GM23338 (cell line): Measurements from ENCODE around the gene COA8. TPM values are rescaled to one million over a fixed set of nuclear protein-coding genes. Genes with fewer than 3 reads are reported as not detected.
A peak's percentile ranks its signal among the peaks of the same experiment; 100 is the strongest.

Experiments used
- ATAC-seq: fragments of 200-7000 bp; cut with Tn5 transposase; 3 replicates; pipeline ENCODE4 v1.9.1; 2020
- DNase-seq: peaks from one replicate; pipeline ENCODE4 v3.0.0-alpha.2; 2015; ENCODE audit warnings: low spot score
- H2AFZ ChIP-seq: fragments of 200-600 bp; sonication (generic); 2 replicates; pipeline ENCODE4 v1.8.0; 2016; ENCODE audit warnings: antibody characterized with exemption, mild to moderate bottlenecking, moderate library complexity
- H3F3A ChIP-seq: fragments of 200-600 bp; sonication (generic); replicated peaks from 2 replicates; pipeline ENCODE4 v1.8.0; 2017; ENCODE audit warnings: antibody characterized with exemption, mixed run types, low read depth
- H3K27ac ChIP-seq: fragments of 200-600 bp; sonication (generic); 2 replicates; pipeline ENCODE4 v1.6.1; 2016; ENCODE audit warnings: low read depth
- H3K27me3 ChIP-seq: fragments of 200-600 bp; sonication (generic); 2 replicates; pipeline ENCODE4 v1.8.0; 2016; ENCODE audit warnings: mild to moderate bottlenecking, mixed run types, moderate library complexity; ENCODE audit not compliant: insufficient read depth
- H3K36me3 ChIP-seq: fragments of 200-600 bp; sonication (generic); 2 replicates; pipeline ENCODE4 v1.8.0; 2016; ENCODE audit warnings: mild to moderate bottlenecking; ENCODE audit not compliant: insufficient read depth
- H3K4me1 ChIP-seq: fragments of 200-600 bp; sonication (generic); 2 replicates; pipeline ENCODE4 v1.8.0; 2016; ENCODE audit warnings: mild to moderate bottlenecking, moderate library complexity; ENCODE audit not compliant: insufficient read depth
- H3K4me2 ChIP-seq: fragments of 200-600 bp; sonication (generic); 2 replicates; pipeline ENCODE4 v1.7.1; 2017; ENCODE audit warnings: mixed run types
- H3K4me3 ChIP-seq: fragments of 200-600 bp; sonication (generic); 2 replicates; pipeline ENCODE4 v1.6.1; 2016; ENCODE audit warnings: mixed run types
- H3K79me2 ChIP-seq: fragments of 200-600 bp; sonication (generic); replicated peaks from 2 replicates; pipeline ENCODE4 v1.8.0; 2017; ENCODE audit warnings: mild to moderate bottlenecking; ENCODE audit not compliant: insufficient read depth
- H3K9me2 ChIP-seq: fragments of 200-600 bp; sonication (generic); 2 replicates; pipeline ENCODE4 v1.8.0; 2017; ENCODE audit not compliant: insufficient read depth
- H4K20me1 ChIP-seq: fragments of 200-600 bp; sonication (generic); replicated peaks from 2 replicates; pipeline ENCODE4 v1.8.0; 2017; ENCODE audit warnings: mild to moderate bottlenecking; ENCODE audit not compliant: insufficient read depth
- H3K27ac Mint-ChIP-seq: 2 replicates; pipeline ENCODE4 v1.8.0; 2020; ENCODE audit warnings: inconsistent platforms, mild to moderate bottlenecking, moderate library complexity, mixed read lengths
- H3K27me3 Mint-ChIP-seq: 3 replicates; pipeline ENCODE4 v1.8.0; 2022; ENCODE audit warnings: low read depth, mild to moderate bottlenecking, moderate library complexity, mixed read lengths, inconsistent platforms; ENCODE audit not compliant: insufficient read depth, poor library complexity
- H3K36me3 Mint-ChIP-seq: 3 replicates; pipeline ENCODE4 v1.8.0; 2021; ENCODE audit warnings: low read depth, mild to moderate bottlenecking, inconsistent platforms, moderate library complexity, mixed read lengths
- H3K4me1 Mint-ChIP-seq: 3 replicates; pipeline ENCODE4 v1.8.0; 2020; ENCODE audit warnings: mild to moderate bottlenecking, inconsistent platforms, mixed read lengths
- H3K4me3 Mint-ChIP-seq: 3 replicates; pipeline ENCODE4 v1.8.0; 2021; ENCODE audit warnings: moderate library complexity, mild to moderate bottlenecking, inconsistent platforms, mixed read lengths
- H3K9me3 Mint-ChIP-seq: 3 replicates; pipeline ENCODE4 v1.8.0; 2020; ENCODE audit warnings: moderate library complexity, mild to moderate bottlenecking, inconsistent platforms, mixed read lengths
- CREB1 ChIP-seq: fragments of 250-450 bp; sonication (Bioruptor Pico); IDR thresholded peaks from 2 replicates; pipeline ENCODE4 v1.5.0; 2020; ENCODE audit warnings: low read depth, mild to moderate bottlenecking, moderate library complexity
- ETS1 ChIP-seq: IDR thresholded peaks from 2 replicates; pipeline ENCODE4 v1.6.1; 2016; ENCODE audit warnings: antibody characterized with exemption
- NANOG ChIP-seq: IDR thresholded peaks from 2 replicates; pipeline ENCODE4 v1.6.1; 2016; ENCODE audit warnings: antibody characterized with exemption, borderline replicate concordance
- POLR2AphosphoS5 ChIP-seq: IDR thresholded peaks from 2 replicates; pipeline ENCODE4 v1.6.1; 2016; ENCODE audit warnings: antibody characterized with exemption, low read depth
- STAT1 ChIP-seq: IDR thresholded peaks from one replicate; pipeline ENCODE4 v1.6.1; 2016; ENCODE audit warnings: antibody characterized with exemption; ENCODE audit not compliant: unreplicated experiment
- ZNF114 ChIP-seq: fragments of 250-450 bp; sonication (Bioruptor Pico); IDR thresholded peaks from 2 replicates; pipeline ENCODE4 v1.5.0; 2020; ENCODE audit warnings: mild to moderate bottlenecking, moderate library complexity
- polyA plus RNA-seq: library from polyadenylated mRNA; unstranded; fragments of >200 nt; fragmentation: Nextera tagmentation; extraction: Ambion mirVana; gene quantifications from 2 replicates; pipeline ENCODE4 v1.2.1, GENCODE V29; 2016
- total RNA-seq: library from RNA; depleted of rRNA; stranded (reverse); fragments of >200 nt; shearing (Covaris generic); gene quantifications from 2 replicates; pipeline ENCODE4 v1.2.3, GENCODE V29; 2014

Gene COA8
- total and polyA plus RNA-seq, 2 experiments from 2014 or later = 61.3 to 130 TPM

GRCh38 chr14:103528587-103529382 is 34.0 kb upstream of the COA8 start, which contains the start of gene TRMT61A:
Gene TRMT61A (plus strand): TSS chr14:103529196. CDS start chr14:103529979, 783 bp downstream.
- Histone ChIP-seq H3F3A (peaks cover 9% of the 10 kb centered on the region; the same call in 1 of the 2 replicates), H3K4me2 (peak within 1 kb of the TSS; percentile 97), H3K4me1 (peaks cover 6% of the 10 kb centered on the region), H4K20me1 (peaks cover 10% of the 10 kb centered on the region), H3K27me3 (peaks cover 16% of the 10 kb centered on the region), H3K36me3 (no peaks in the 10 kb centered on the region), H2AFZ (peak within 1 kb of the TSS; percentile 96; the same call in 1 of the 2 replicates), H3K79me2 (peaks cover 22% of the 10 kb centered on the region), H3K27ac (peak within 1 kb of the TSS; percentile 81; the same call in 1 of the 2 replicates), H3K4me3 (peak within 1 kb of the TSS; percentile 97), H3K9me2 (no peaks in the 10 kb centered on the region)
- peaks cover under 1% of the 10 kb centered on the region; the same call in 2 of the 3 replicates for H3K9me3 Mint-ChIP-seq
- ATAC-seq = peak; percentile 73
- H3K4me3 Mint-ChIP-seq = peak within 1 kb of the TSS; percentile 96
- peak; percentile 90 for DNase-seq
- H3K4me1 Mint-ChIP-seq = peaks cover 19% of the 10 kb centered on the region
- peak within 1 kb of the TSS; percentile 98 for H3K27ac Mint-ChIP-seq
- TF ChIP-seq CREB1 (peak; percentile 91), STAT1 (no peak), ZNF114 (CRISPR knock-in tag) (no peak), POLR2AphosphoS5 (peak; percentile 67), ETS1 (peak; percentile 34; the same call in 1 of the 2 replicates)
- H3K27me3 Mint-ChIP-seq = peaks cover 30% of the 10 kb centered on the region
- H3K36me3 Mint-ChIP-seq = peaks cover 4% of the 10 kb centered on the region; the same call in 1 of the 3 replicates

- 0 out of 2 replicates have a peak, but pooled peaks cover 6% of the 10 kb centered on the region for H3F3A ChIP-seq
- Mint-ChIP-seq H3K4me1 (peaks cover 19% of the 10 kb centered on the region), H3K4me3 (peak overlapping the region; percentile 96), H3K9me3 (no peaks in the 10 kb centered on the region; the same call in 2 of the 3 replicates), H3K27me3 (peaks cover 22% of the 10 kb centered on the region), H3K27ac (peak overlapping the region; percentile 94), H3K36me3 (peaks cover 4% of the 10 kb centered on the region; the same call in 1 of the 3 replicates)
- no peak for TF ChIP-seq NANOG
- 0 out of 2 replicates have a peak, but pooled peaks have one; percentile 3 for TF ChIP-seq POLR2AphosphoS5
- H3K4me3 ChIP-seq = peak overlapping the region; percentile 97
- no peaks in the 10 kb centered on the region for H3K36me3 ChIP-seq
- H3K4me1 ChIP-seq = peaks cover 4% of the 10 kb centered on the region; the same call in 1 of the 2 replicates
- peak overlapping the region; percentile 97 for H3K4me2 ChIP-seq
- peaks cover 10% of the 10 kb centered on the region for H4K20me1 ChIP-seq
- no peak overlapping the region for H3K27ac ChIP-seq
- 0 out of 2 replicates have a peak overlapping the region, but pooled peaks have one; percentile 59 for H2AFZ ChIP-seq
- DNase-seq (no peak), ATAC-seq (no peak)
- H3K9me2 ChIP-seq = no peaks in the 10 kb centered on the region
- peaks cover 7% of the 10 kb centered on the region for H3K27me3 ChIP-seq
- H3K79me2 ChIP-seq = peaks cover 22% of the 10 kb centered on the region
Observed at GRCh38 chr14:103529383-103530365, 33.1 kb upstream of the COA8 start.
